Activated CD4-positive, CD25-positive, alpha-beta regulatory T cell treated with anti-CD3 and anti-CD28 coated beads, Interleukin-2, amount 50 U/mL, for 24 hours (primary cell): ENCODE data around the gene KRTAP10-7.
"Not testable (repeated sequence)": the region's sequence is repeated elsewhere in the genome, so short reads cannot be mapped to it uniquely, and the experiment has no call there.

Experiments used
- ATAC-seq, 2 donors: fragments of 150-1000 bp; cut with Tn5 transposase; one replicate each; pipeline ENCODE4 v1.10.0; 2021; ENCODE audit warnings: mild to moderate bottlenecking in 1 of 2, moderate library complexity in 1 of 2

Gene KRTAP10-7

GRCh38 chr21:44590897-44591800 lies 9.2 kb upstream of the KRTAP10-7 start:
- ATAC-seq: not testable (repeated sequence)

- ATAC-seq: not testable (repeated sequence)
Measured at GRCh38 chr21:44591801-44592130, 8.6 kb upstream of the KRTAP10-7 start.

- no peak for ATAC-seq
Measured at GRCh38 chr21:44592446-44593311, 7.7 kb upstream of the KRTAP10-7 start, which contains the start of gene KRTAP10-6. Gene KRTAP10-6 (minus strand): TSS chr21:44592505. CDS start chr21:44592484, 21 bp downstream.

GRCh38 chr21:44593598-44594405 lies 6.6 kb upstream of the KRTAP10-7 start:
- no peak for ATAC-seq

GRCh38 chr21:44594406-44594916 lies 5.9 kb upstream of the KRTAP10-7 start:
- ATAC-seq: no peak

GRCh38 chr21:44595524-44595923 lies 4.9 kb upstream of the KRTAP10-7 start:
- ATAC-seq: no peak

- ATAC-seq: no peak
Measured at GRCh38 chr21:44596068-44596725, 4.2 kb upstream of the KRTAP10-7 start.

- no peak for ATAC-seq
Measured at GRCh38 chr21:44598061-44598460, 2.3 kb upstream of the KRTAP10-7 start.

- ATAC-seq: no peak
Measured at GRCh38 chr21:44599264-44600029, 950 bp upstream of the KRTAP10-7 start.

GRCh38 chr21:44601091-44601490 lies 694 bp downstream of the KRTAP10-7 start:
- ATAC-seq: not testable (repeated sequence)

GRCh38 chr21:44601596-44602462 lies 1.4 kb downstream of the KRTAP10-7 start:
- no peak for ATAC-seq

GRCh38 chr21:44602463-44602850 lies 2.1 kb downstream of the KRTAP10-7 start:
- ATAC-seq: no peak

GRCh38 chr21:44603109-44603875 lies 2.9 kb downstream of the KRTAP10-7 start:
- ATAC-seq: no peak

- no peak for ATAC-seq
Measured at GRCh38 chr21:44603911-44604310, 3.5 kb downstream of the KRTAP10-7 start.

GRCh38 chr21:44606495-44606894 lies 6.1 kb downstream of the KRTAP10-7 start:
- ATAC-seq: no peak

- ATAC-seq: no peak
Measured at GRCh38 chr21:44609193-44609592, 8.8 kb downstream of the KRTAP10-7 start.

- not testable (repeated sequence) for ATAC-seq
Measured at GRCh38 chr21:44610157-44610843, 9.9 kb downstream of the KRTAP10-7 start.

GRCh38 chr21:44611551-44611950 lies 11.2 kb downstream of the KRTAP10-7 start:
- no peak for ATAC-seq
